Endometrial microvascular endothelial cells (primary cell): ENCODE data around the gene ZNF407. TPM values are rescaled to one million over a fixed set of nuclear protein-coding genes. Genes with fewer than 3 reads are reported as not detected.

ENCODE experiments used
- in situ Hi-C: cut with HindIII; loops from 2 replicates; pipeline ENCODE4 v1.10.0; 2017; ENCODE audit warnings: low sequenced_read_pairs, low pct_unique_long_range_greater_than_20kb; ENCODE audit errors: inconsistent ontology term
- total RNA-seq: library from RNA; depleted of rRNA; stranded (reverse); fragments of >200 nt; gene quantifications from one replicate; pipeline ENCODE4 v1.2.3, GENCODE V29; 2015; ENCODE audit errors: inconsistent ontology term

Gene ZNF407
- total RNA-seq, 1 donor from 2014 or later: 8.7 TPM

DNA sequence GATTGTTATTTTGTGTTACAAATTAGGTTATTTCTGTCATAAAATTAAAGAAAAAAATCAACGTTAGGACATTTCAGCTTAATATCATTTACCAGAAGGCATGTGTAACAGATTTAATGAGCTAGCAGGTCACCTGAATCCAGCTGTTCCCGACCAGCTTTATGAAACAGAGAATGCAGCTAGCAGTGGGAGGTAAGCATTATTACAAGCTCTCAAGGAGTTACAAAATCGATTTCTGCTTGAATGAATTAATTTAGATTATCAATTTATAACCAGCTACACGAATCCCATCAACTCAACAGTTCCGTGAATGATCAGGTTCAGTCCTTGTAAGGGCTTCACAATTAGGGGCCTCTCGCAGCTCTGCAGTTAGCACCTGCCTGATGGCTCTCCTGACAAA is 399.3 kb downstream of the ZNF407 start:
- in situ Hi-C loops: no loop called here

DNA sequence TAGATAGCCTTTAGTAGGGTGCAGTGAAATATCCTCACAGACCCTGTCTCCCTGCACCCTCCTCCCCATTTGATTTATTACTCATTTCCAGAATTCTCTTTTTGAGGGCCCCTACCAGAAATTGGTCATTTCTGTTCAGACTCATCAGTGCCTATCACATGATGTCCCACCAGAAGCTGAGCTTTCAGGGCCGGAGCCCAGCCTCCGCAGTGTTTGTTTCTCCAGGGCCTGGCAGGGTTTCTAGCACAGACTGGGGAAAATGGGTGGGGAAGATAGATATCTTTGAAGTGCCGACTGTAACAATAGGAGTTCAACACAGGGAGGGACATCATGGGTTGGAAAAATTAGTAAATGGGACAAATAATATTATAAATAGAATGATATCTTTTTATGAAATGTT is 403.2 kb downstream of the ZNF407 start:
- in situ Hi-C loops: no loop called here

DNA sequence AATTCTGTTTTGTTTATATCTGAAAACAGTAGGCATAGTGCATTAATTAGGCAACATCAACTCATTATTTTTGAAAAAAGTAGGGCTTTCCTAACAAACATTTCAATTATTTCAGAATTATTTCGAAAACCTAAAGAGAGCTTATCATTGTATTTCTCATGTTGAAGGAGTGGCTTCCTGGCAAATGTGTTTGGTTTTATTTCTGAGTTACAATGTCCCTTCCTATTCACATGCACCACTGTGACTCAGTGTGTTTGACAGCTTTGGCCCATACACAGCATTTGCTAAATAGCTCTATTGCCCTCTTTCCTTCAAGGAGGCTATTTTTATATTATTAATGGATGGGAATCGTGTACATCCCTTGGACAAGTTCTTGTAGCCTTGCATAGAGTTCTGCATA is 405.4 kb downstream of the ZNF407 start:
- in situ Hi-C loops: no loop called here

DNA sequence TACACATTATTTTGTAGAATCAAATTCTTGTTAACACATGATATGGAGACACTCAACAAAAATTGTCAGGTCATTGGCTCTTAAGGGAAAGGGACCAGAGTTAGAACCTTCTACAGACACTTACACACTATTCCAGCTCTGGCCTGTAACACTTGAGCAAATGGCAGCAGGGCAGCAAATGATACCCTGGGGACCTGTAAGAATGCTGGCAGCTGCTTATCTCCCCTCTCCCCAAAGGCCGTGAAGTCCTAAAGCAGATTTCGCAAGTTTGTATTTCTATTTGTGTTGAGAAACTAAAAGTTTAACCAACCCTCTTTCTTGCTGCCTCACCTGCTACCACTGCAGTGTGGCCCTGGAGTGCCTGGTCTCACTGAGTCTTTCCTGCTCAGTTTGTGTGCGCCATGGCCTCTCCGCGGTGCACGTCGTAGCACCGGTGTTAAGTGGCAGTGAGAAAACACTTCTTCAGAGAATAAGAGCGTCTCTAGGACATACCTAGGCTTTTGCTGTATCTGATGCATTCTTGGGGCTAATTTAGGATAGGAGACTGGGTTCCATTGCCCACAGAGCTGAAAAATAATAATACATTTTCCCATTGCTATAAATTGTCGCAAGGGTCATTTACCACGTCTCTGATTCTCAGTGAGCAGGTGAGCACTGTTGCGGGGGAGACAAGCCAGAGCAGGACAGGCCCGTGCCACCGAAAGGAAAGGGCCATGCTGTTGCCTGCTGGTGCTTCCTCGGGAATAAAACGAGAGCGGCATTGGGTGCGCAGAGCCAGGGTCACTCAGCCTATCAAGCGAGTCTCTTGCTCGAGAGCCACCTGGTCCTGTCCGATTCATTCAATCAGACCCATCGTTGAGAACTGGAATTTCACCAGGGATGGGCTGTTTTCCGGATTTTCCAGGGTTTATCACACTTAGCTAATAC is 406.4 kb downstream of the ZNF407 start:
- in situ Hi-C loops: no loop called here

DNA sequence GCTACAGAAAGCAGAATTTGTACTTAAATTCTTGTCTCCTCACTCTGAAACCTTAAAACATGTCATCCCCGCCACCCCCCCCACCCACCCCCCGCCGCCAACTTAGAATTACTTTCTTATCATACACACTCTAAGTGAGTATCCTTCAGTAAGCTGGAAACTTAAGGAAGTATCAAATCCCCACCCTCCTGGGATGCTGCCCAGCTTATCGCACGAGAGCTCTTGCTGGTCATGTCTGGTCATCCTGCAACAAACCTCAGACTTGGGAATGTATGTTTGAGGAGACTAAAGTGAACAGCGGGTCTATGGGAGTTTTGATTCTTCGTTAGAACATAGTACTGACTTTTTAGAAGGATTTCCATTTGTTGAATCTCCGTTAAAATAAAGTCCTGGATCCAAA is 408.0 kb downstream of the ZNF407 start:
- in situ Hi-C loops: no loop called here

DNA sequence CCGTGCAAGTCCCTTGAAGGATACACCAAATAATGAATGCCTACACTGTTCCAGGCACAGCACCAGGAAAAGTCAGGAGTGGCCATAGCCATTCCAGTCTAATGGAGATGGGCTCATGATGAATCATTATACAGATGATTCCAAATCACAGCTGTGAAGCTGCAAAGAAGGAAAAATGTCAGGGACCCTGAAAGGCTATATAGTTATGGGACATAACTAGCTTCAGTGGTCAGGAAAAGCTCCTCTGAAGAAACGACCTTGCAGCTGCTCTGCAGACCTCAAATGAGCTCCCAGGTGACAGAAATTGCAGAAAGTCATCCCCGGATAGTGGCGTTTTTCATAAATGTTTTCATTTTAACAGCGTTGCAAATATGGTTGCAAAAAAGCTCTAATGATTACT is 410.5 kb downstream of the ZNF407 start:
- in situ Hi-C loops: no loop called here

DNA sequence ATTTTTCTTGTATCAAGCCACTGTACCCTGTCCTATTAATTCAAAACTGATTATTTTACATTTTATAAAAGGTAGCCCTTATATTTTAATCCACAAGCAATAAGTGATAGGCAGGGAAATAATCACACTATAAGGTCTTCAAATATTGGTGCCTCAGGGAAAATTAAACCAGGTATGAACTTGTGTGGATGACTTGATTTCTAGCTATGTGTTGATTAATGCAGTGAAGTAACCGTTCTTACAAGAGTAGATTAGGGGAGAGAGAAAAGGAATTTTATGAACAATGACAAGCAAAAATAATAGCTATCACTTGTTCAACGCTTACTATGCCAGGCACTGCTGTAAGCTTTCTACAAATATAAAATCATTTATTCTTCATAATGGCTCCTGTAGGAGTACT is 411.6 kb downstream of the ZNF407 start:
- in situ Hi-C loops: no loop called here

DNA sequence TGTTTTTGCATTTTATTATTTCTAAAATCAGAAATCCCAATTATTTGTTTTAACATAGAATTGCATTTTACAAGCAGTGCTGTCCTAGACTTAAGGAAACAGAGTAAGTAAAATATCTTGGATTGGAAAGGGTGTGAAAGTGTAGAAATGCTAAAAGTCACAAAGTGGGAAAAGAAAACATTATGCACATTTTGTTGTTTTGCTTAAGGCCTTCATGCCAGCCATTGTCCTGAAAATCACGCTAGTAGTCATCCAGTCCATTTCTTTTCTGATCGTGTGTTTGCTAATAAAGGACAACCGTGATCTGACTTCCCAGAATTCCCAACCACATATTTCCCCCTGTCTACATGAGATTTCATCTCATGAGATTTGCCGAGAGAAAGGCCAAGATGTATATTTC is 412.2 kb downstream of the ZNF407 start:
- in situ Hi-C loops: no loop called here

DNA sequence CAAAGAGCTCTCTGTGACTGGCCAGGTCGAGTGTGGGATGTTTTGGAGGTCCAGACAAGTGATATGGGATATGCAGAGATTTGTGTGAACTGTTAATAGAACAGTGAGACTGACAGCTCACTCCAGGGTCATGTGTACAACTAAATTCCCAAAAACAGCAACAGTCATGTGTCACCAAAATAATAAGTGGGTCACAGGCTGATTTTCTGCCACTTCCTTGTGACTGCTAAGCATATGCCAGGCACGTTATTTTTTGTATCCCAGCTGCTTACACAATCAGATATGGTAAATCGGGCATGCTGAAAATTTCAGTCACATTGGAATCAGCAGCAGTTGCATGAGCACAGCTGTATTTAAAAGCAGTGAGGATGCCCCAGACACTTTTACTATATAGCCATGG is 412.6 kb downstream of the ZNF407 start:
- in situ Hi-C loops: no loop called here

DNA sequence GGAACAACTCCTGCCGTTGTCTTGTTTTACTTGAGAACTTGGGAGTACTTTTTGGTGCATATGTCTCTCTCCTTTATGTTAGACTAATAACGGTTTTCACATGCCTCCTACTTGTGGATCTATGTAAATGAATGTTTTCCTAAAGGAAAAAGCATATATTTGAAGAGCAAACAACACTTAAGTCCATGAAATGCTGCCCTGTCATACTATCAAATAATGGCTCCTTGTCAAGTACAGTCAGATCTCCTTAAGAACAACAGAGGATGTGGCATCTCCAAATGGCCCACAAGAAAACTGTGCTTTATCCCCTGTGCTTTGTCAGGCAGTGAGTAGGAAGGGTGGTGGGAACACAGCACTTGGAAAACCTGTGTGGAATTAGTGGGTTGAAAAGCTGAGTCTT is 413.0 kb downstream of the ZNF407 start:
- in situ Hi-C loops: no loop called here

DNA sequence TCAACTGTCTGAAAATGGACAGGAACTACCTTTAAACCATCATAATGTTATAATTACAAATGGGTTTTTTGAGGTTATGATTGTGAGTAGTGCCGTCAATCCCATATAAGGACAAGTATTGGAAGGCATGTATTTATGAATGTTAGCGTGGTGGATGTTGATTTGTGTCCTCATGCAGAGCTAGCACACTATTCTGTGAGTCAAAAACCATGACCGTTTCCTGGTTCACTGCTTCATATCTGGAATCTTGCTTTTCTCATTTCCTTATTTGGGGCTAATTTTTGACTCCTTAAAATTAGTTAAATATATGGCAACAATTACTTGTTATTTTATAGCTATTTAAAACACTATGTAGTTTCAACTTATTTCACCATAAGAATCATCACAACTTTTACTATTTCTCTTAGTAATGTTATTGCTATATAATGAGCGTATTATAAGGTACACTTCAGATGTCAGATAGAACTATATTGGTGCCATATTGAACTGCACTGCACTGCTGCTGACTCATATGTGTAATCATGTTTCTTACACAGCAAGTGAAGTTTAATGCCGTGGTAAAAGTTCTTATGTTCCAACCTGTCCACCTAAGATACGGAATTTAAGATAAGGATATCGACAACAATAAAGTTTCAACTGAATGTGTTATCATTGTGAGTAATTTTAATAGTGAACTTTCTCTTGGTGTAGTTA is 418.5 kb downstream of the ZNF407 start:
- in situ Hi-C loops: no loop called here

DNA sequence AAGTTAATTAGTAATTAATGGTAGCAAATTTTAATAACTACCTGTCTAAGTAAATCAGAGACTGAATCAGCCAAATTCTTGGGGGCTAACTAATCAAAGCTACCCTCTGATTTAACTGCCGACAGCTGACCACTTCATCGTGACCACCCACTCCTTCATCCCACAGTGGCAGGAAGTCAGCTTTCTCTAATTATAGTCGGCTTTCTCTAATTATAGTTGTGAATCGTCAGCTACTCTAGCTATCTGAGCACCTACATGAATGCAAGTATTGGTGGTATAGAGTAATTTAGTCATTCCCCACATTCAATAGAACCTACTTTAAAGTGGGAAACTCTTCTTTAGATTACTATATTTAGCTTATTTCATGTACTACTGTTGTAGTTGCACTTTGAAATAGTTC is 425.8 kb downstream of the ZNF407 start:
- in situ Hi-C loops: no loop called here

DNA sequence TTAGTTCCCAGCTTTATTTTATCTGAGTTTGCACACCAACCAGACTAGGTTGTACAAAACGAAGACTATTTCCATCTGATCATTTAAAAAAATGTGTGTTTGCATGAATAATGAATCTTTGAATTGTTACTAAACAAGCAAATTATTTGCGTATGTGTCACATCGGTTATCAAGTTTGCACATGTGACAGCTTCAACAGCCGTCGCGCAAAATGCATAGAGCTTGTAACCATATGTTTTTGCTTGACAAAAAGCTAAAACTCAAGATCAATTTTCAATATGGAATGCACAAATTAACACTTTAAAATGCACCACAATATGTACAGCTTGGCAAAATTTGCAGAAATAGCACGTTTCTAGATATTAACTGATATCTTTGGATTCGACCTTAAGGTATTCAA is 427.2 kb downstream of the ZNF407 start:
- in situ Hi-C loops: no loop called here

DNA sequence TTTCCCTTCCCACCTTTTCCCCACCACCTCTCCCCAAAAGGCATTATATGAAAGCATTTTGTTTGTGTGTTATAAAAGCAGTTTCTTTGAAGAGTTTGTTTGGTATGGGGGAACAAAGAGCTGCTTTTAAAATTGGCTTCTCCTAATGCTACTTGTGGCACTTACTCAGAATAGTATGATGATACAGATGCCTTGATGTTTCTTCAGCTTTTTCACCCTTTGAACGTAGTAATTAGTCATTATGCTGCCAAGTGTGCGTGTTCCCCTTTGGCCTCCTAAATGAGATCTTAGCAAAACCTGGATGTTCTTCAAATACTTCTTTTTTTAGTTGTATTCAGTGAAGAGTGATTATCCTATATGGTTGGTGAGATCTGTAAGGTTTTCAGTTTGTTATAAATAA is 427.9 kb downstream of the ZNF407 start:
- in situ Hi-C loops: no loop called here

DNA sequence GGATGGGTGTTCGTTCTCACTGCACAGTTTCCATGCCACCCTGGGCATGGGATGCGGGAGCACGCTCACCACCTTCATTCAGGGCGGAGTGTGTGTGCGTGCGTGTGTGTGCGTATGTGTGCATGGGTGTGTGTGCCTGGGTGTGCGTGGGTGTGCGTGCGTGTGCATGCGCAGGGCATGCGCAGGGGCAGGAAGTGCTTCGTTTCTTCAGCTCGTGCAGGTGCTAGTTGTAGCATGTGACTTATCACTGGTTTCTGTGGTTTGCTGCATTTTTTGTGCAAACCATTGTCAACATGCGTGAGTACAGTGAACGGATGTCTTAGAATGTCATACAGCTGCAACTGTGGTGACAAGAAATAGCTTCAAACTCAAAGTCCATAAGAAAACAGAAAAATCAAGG is 431.8 kb downstream of the ZNF407 start:
- in situ Hi-C loops: no loop called here

DNA sequence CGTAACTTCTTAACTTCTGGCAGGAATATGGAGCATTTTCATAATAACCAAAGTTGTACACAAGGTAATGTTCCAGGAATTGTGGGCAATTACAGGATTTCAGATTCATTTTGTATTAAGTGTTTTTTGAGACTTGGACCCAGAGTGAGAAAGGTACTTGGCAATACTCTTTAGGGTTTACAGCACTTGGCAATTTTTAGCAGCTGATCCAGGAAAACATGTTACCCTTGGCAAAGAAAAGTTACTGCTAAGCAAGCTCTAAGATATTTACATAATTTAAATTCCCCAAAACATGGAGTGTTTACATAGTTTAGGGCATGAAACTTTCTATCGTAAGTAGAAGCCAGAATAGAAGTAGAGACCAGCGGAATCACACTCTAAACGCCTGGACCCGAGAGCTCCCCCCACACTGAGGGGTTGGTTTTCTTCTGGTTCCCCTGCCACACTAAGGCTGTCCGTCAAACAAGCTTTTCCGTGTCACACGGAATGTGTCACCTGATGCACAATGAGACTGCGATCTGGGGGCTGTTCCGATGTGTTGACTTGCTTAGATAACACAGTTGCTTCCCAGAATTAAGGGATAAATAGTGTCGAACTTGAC is 434.1 kb downstream of the ZNF407 start:
- in situ Hi-C loops: no loop called here

DNA sequence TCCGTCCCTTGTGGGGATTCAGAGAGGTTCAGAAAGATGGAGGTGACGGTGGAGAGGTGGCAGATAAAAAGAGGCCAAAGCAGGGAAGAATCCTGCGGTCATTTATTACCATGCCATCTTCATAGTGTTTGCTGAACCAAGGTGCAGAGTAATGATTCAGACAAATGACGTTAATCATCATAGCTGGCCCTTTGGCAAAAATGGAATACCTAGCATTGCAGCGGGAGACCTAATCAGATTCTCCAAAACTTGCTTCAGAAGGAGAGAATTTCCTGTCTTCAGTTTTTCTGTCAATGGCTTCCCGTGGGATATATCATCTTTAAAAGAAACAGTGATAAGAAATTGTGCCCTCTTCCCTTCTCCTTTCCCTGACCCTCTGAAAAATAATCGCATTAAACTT is 435.8 kb downstream of the ZNF407 start:
- in situ Hi-C loops: no loop called here

DNA sequence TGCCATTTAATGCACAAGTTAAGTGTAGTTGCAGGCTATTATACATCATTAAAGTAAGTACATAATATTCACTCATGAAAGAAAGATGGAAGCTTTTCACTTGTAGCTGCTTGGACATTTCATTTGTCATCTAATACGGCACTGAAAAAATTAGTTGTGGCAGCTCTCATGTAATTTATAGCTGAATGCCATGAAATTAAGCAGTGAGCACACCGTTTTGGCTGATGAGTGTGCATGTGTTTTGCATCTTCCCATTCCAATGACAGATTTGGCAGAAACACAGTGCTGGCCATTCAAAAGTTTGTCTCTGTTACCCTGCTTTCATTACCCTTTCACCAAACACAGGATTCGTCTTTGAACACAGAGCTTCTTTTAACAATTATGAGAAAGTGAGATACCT is 437.3 kb downstream of the ZNF407 start:
- in situ Hi-C loops: no loop called here

DNA sequence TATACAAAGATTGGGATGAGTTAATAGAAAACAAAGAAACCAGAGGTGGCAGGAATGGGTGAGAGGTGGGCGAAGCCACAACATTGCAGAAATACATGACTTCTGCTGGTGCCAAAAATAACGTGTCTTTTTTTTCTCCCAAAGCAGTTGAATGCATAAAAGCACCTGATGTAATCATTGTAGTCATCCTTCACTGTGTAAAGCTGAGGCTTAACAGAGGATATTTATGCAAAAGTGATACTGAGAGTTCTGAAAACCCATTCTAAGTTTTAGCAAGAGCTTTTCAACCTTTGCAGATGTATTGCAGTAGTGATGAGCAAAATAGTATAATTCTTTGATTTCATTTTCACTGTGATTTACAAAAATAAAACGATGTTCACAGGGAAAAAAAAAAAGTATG is 438.3 kb downstream of the ZNF407 start:
- in situ Hi-C loops: no loop called here
